ENCODE results near the gene ULK4.

The ULK4 gene

DNA sequence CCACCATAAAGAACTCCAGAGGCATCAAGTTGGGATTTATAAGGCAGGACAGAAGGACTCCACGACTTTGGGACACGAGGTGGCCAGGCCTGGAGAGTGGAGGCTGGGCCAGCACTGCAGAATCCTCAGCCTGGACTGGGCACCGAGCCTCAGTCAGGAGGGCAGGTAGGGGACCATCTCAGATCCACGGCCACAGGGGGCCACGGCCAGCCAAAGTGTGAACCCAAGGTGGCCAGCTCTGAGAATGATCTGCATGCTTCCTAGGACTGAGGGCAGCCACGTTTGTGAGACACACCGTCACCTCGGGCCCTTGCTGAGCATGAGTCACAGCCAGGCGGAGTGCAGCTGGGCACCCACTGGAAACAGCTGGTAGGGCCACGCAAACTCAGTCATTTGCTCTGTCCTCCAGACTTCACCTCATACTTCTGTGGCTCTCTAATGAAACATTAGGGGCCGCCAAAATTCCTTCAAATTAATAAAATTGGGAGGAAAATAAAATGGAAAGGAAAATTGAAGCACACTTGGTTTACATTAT, 696.8 kb downstream of the ULK4 start:
- no peak for TF ChIP-seq TAF1 (IDR thresholded peaks at IDR 0.05; ENCODE audit: low read depth, low read length)
- TF ChIP-seq POLR2A (IDR thresholded peaks at IDR 0.05; ENCODE audit: low read depth, low read length) = no peak
- no peak for TF ChIP-seq POLR2AphosphoS5 (IDR thresholded peaks at IDR 0.05; ENCODE audit: low read depth, low read length)
- TF ChIP-seq PAX5 (IDR thresholded peaks at IDR 0.05; ENCODE audit: insufficient read depth, low read length, severe bottlenecking) = no peak
- no peak for TF ChIP-seq POU2F2 (IDR thresholded peaks at IDR 0.05; ENCODE audit: low read depth, low read length)
- DNase-seq (ENCODE audit: insufficient read length, low spot score) (no peak), FAIRE-seq (no peak)

GRCh38 chr3:41260063-41260450, 701.8 kb downstream of the ULK4 start:
- no peak for TF ChIP-seq TAF1 (IDR thresholded peaks at IDR 0.05; ENCODE audit: low read depth, low read length)
- FAIRE-seq (no peak), DNase-seq (ENCODE audit: insufficient read length, low spot score) (no peak)

- FAIRE-seq (no peak), DNase-seq (ENCODE audit: insufficient read length, low spot score) (no peak)
- TF ChIP-seq POLR2AphosphoS5 (IDR thresholded peaks at IDR 0.05; ENCODE audit: low read depth, low read length) (no peak), TAF1 (IDR thresholded peaks at IDR 0.05; ENCODE audit: low read depth, low read length) (no peak), PAX5 (IDR thresholded peaks at IDR 0.05; ENCODE audit: insufficient read depth, low read length, severe bottlenecking) (no peak), SPI1 (IDR thresholded peaks at IDR 0.05; ENCODE audit: low read depth, low read length) (no peak), POLR2A (IDR thresholded peaks at IDR 0.05; ENCODE audit: low read depth, low read length) (no peak), POU2F2 (IDR thresholded peaks at IDR 0.05; ENCODE audit: low read depth, low read length) (no peak)
Measured at GRCh38 chr3:41259449-41260062, 702.3 kb downstream of the ULK4 start.

DNA sequence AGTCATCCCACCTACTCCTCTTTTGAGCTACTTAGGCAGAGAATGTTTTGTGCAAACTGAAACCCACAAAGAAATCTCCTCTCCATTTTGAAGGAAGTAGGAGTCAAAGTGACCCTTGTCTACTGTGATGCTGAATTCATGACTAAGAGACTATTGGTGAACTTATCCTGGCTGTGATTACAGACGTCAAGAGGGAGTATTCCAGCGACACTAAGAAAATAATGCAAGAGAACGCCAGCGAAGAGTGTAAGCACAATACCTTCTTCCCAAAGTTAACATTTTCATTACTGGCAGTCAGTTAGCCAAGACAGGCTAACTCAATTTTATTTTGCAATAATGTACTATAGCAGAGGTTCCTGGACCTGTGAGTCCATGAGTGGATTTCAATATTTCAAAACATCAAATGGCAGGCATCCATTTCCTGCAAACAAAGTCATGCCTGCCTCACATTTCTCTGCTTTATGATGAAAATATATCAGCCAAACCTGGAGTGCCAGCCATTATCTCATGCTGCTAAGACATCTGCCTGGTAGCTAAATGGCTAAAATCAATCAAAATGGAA, 703.6 kb downstream of the ULK4 start:
- TF ChIP-seq TAF1 (IDR thresholded peaks at IDR 0.05; ENCODE audit: low read depth, low read length) = no peak
- no peak for TF ChIP-seq SPI1 (IDR thresholded peaks at IDR 0.05; ENCODE audit: low read depth, low read length)
- no peak for TF ChIP-seq POU2F2 (IDR thresholded peaks at IDR 0.05; ENCODE audit: low read depth, low read length)
- no peak for TF ChIP-seq POLR2AphosphoS5 (IDR thresholded peaks at IDR 0.05; ENCODE audit: low read depth, low read length)
- no peak for TF ChIP-seq PAX5 (IDR thresholded peaks at IDR 0.05; ENCODE audit: insufficient read depth, low read length, severe bottlenecking)
- no peak for TF ChIP-seq POLR2A (IDR thresholded peaks at IDR 0.05; ENCODE audit: low read depth, low read length)
- DNase-seq (ENCODE audit: insufficient read length, low spot score) = no peak
- FAIRE-seq = no peak

DNA sequence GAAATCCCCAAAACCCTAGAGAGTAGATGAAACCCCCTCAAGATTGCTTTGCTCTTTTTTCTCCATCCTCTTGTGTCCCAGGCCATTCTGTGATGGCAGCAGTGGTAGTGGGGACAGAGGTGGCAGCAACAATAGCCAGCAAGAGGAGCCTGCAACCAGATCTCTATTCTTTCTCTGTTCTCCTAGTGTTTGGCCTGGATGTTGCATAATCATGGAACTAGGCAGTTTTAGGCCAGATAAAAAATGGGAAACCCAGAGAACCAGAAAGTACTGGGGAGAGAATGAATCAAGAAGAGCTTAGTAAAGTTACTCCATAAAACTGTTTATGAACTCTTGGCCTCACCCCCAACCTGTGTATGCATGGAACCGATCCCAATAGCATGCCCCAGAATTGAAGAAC, 710.3 kb downstream of the ULK4 start:
- no peak for DNase-seq (ENCODE audit: insufficient read length, low spot score)
- no peak for FAIRE-seq
- TF ChIP-seq POLR2AphosphoS5 (IDR thresholded peaks at IDR 0.05; ENCODE audit: low read depth, low read length) = no peak
- TF ChIP-seq PAX5 (IDR thresholded peaks at IDR 0.05; ENCODE audit: insufficient read depth, low read length, severe bottlenecking) = no peak
- TF ChIP-seq TAF1 (IDR thresholded peaks at IDR 0.05; ENCODE audit: low read depth, low read length) = no peak
- no peak for TF ChIP-seq POU2F2 (IDR thresholded peaks at IDR 0.05; ENCODE audit: low read depth, low read length)
- no peak for TF ChIP-seq SPI1 (IDR thresholded peaks at IDR 0.05; ENCODE audit: low read depth, low read length)
- TF ChIP-seq POLR2A (IDR thresholded peaks at IDR 0.05; ENCODE audit: low read depth, low read length) = no peak

DNA sequence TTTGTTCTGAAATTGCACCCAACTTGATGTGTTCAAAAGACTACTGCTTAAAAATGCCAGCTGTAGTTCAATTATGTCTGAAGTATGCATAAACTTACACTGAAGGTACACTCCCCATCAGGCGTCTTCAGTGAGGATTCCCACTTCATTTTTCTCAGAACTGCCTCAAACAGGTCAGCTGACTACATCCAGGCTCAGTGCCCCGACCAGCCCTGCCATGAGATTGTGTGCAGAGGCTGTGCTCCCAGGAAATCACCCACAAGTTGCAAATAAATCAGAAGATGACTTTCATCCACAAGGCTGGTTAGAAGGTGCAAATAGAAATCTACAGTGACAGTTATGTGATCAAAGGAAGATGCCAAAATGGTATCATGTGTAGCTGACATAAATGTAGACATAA, 711.1 kb downstream of the ULK4 start:
- FAIRE-seq (peak; percentile 33), DNase-seq (ENCODE audit: insufficient read length, low spot score) (no peak)
- TF ChIP-seq POLR2A (IDR thresholded peaks at IDR 0.05; ENCODE audit: low read depth, low read length) (no peak), POU2F2 (IDR thresholded peaks at IDR 0.05; ENCODE audit: low read depth, low read length) (no peak), POLR2AphosphoS5 (IDR thresholded peaks at IDR 0.05; ENCODE audit: low read depth, low read length) (no peak), PAX5 (IDR thresholded peaks at IDR 0.05; ENCODE audit: insufficient read depth, low read length, severe bottlenecking) (no peak), TAF1 (IDR thresholded peaks at IDR 0.05; ENCODE audit: low read depth, low read length) (no peak), SPI1 (IDR thresholded peaks at IDR 0.05; ENCODE audit: low read depth, low read length) (no peak)

GRCh38 chr3:41249318-41249717, 712.6 kb downstream of the ULK4 start:
- DNase-seq (ENCODE audit: insufficient read length, low spot score) = no peak
- TF ChIP-seq PAX5 (IDR thresholded peaks at IDR 0.05; ENCODE audit: insufficient read depth, low read length, severe bottlenecking) = no peak
- no peak for TF ChIP-seq POLR2A (IDR thresholded peaks at IDR 0.05; ENCODE audit: low read depth, low read length)
- TF ChIP-seq POLR2AphosphoS5 (IDR thresholded peaks at IDR 0.05; ENCODE audit: low read depth, low read length) = no peak
- TF ChIP-seq SPI1 (IDR thresholded peaks at IDR 0.05; ENCODE audit: low read depth, low read length) = no peak
- TF ChIP-seq TAF1 (IDR thresholded peaks at IDR 0.05; ENCODE audit: low read depth, low read length) = no peak
- no peak for TF ChIP-seq POU2F2 (IDR thresholded peaks at IDR 0.05; ENCODE audit: low read depth, low read length)
- no peak for FAIRE-seq

- DNase-seq (ENCODE audit: insufficient read length, low spot score) (no peak), FAIRE-seq (no peak)
- TF ChIP-seq POLR2A (IDR thresholded peaks at IDR 0.05; ENCODE audit: low read depth, low read length) = no peak
- no peak for TF ChIP-seq PAX5 (IDR thresholded peaks at IDR 0.05; ENCODE audit: insufficient read depth, low read length, severe bottlenecking)
- TF ChIP-seq SPI1 (IDR thresholded peaks at IDR 0.05; ENCODE audit: low read depth, low read length) = no peak
- no peak for TF ChIP-seq TAF1 (IDR thresholded peaks at IDR 0.05; ENCODE audit: low read depth, low read length)
- no peak for TF ChIP-seq POLR2AphosphoS5 (IDR thresholded peaks at IDR 0.05; ENCODE audit: low read depth, low read length)
- TF ChIP-seq POU2F2 (IDR thresholded peaks at IDR 0.05; ENCODE audit: low read depth, low read length) = no peak
Measured at GRCh38 chr3:41248525-41248924, 713.4 kb downstream of the ULK4 start.

- DNase-seq (ENCODE audit: insufficient read length, low spot score) = no peak
- TF ChIP-seq POLR2A (IDR thresholded peaks at IDR 0.05; ENCODE audit: low read depth, low read length) (no peak), POLR2AphosphoS5 (IDR thresholded peaks at IDR 0.05; ENCODE audit: low read depth, low read length) (no peak), PAX5 (IDR thresholded peaks at IDR 0.05; ENCODE audit: insufficient read depth, low read length, severe bottlenecking) (no peak), POU2F2 (IDR thresholded peaks at IDR 0.05; ENCODE audit: low read depth, low read length) (no peak), SPI1 (IDR thresholded peaks at IDR 0.05; ENCODE audit: low read depth, low read length) (no peak), TAF1 (IDR thresholded peaks at IDR 0.05; ENCODE audit: low read depth, low read length) (no peak)
- FAIRE-seq = no peak
Measured at GRCh38 chr3:41247055-41248004, 714.6 kb downstream of the ULK4 start.

Data from GM12891 (cell line).